Measurements from ENCODE around the gene CD28. TPM values are rescaled to one million over a fixed set of nuclear protein-coding genes. Genes with fewer than 3 reads are reported as not detected.

The CD28 gene
- total and polyA plus RNA-seq, 9 of the 15 experiments (the other 6 are each of a cell fraction or from before 2014, with no cell fraction given) = 0.01 to 0.11 TPM; not detected in 7

DNA sequence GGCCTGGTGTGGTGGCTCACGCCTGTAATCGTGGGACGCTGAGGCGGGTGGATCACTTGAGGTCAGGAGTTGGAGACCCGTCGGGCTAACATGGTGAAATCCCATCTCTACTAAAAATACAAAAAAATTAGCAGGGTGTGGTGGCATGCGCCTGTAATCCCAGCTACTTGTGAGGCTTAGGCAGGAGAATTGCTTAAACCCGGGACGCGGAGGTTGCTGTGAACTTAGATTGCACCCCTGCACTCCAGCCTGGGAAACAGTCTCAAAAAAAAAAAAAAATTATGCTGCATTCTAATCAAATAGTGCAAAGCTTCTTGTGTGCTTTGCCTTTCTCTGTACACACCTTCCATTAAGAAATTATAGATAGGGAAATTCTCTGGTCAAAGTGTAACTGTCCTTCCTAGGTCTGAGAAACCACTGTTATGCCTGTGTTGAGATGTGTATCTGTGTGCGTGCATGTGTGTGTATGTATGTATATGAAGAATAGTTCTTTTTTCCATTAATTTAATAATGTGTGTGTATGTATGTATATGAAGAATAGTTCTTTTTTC lies 2.5 kb downstream of the CD28 start (continued):
- TF ChIP-seq CCNT2 (IDR thresholded peaks at IDR 0.05; ENCODE audit: borderline replicate concordance, extremely low read depth, insufficient read length, low read depth, low read length) (no peak), ZZZ3 (IDR thresholded peaks at IDR 0.05) (no peak), ZNF77 (CRISPR knock-in tag; IDR thresholded peaks at IDR 0.05) (no peak), FOSL1 (tag; conservative IDR thresholded peaks at IDR 0.05) (no peak), GATAD2A (IDR thresholded peaks at IDR 0.05) (no peak), CBX2 (IDR thresholded peaks at IDR 0.05; ENCODE audit: insufficient read depth, low read length, poor library complexity, severe bottlenecking) (no peak)

DNA sequence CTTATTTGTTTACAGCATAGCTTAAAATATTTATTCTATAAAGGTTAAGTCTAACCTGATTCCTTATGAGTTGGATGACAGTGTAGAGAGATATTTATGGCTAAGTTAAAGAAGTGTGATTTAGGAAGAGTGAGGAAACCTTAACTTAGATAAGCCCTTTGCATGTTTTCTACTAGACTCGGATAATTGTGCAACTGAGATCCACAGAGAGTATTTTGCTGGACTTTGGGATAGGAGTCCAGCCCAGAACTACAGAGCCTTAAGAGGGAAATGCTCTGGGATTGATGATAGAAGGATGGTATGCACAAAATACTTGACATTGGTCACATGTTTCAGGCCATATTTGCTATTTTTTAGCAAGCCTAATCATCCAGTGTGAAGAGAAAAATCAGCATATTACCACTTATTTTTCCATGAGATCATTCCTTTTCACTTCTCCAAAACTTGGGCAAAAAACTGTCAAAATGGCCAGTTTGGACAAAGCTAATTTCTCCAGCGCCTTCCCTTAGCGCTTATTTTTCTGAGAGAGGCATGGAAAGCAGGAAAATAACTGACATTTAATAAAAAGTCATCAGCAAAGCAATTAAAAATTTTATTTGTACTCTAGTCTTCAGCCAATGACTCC lies 3.1 kb downstream of the CD28 start:
- Histone ChIP-seq H3K36me3 (ENCODE audit: control insufficient read depth, insufficient read depth, low read length) (no peaks in the 10 kb centered on the region), H3K79me2 (ENCODE audit: control insufficient read depth, insufficient read depth, low read length) (no peaks in the 10 kb centered on the region), H3K9me3 (replicated peaks; ENCODE audit: control insufficient read depth, insufficient read depth, low read depth, low read length) (no peaks in the 10 kb centered on the region), H3K27me3 (ENCODE audit: control insufficient read depth in 2 of 2, insufficient read depth in 2 of 2, low read length in 2 of 2) (no peaks in the 10 kb centered on the region; a peak in 1 of 5 replicates), H3K9me1 (ENCODE audit: control insufficient read depth, insufficient read depth, low read length) (no peaks in the 10 kb centered on the region), H4K20me1 (replicated peaks; ENCODE audit: control insufficient read depth, insufficient read depth, low read length) (no peaks in the 10 kb centered on the region), H3K4me3 (no peak overlapping the region), H3K9ac (ENCODE audit: insufficient read depth in 1 of 2, low read depth in 2 of 2, low read length in 2 of 2) (no peak overlapping the region), H3K4me1 (replicated peaks in 1 of 2; ENCODE audit: control insufficient read depth in 2 of 2, insufficient read depth in 2 of 2, low read length in 2 of 2) (no peaks in the 10 kb centered on the region), H3K4me2 (ENCODE audit: insufficient read depth, low read length) (no peak overlapping the region), H2AFZ (ENCODE audit: low read depth, low read length) (no peak overlapping the region), H3K27ac (ENCODE audit: extremely low read depth, low read depth, low read length) (no peak overlapping the region)
- ChIA-PET POLR2A (no interaction called here), CTCF (ENCODE audit: low intra/inter-chr PET ratio) (no interaction called here)
- 0% methylated on average over 3 of the region's 3 CpGs for WGBS (ENCODE audit: insufficient coverage, low coverage, missing lambda C conversion rate)
- no TSS peak for BruUV-seq (replicated peaks)
- ATAC-seq (no peak), DNase-seq (ENCODE audit: extremely low read depth in 1 of 4, low spot score in 3 of 4) (no peak), FAIRE-seq (no peak)
- in situ Hi-C loops (cut with MboI) (no loop called here), intact Hi-C loops (cut with micrococcal nuclease) (no loop called here)
- no peak for TF ChIP-seq PTTG1 (tag; IDR thresholded peaks at IDR 0.05; ENCODE audit: low read depth)
- no peak for TF ChIP-seq SMARCA4 (IDR thresholded peaks at IDR 0.05)
- no peak for TF ChIP-seq STAT6 (CRISPR knock-in tag; IDR thresholded peaks at IDR 0.05)
- no peak for TF ChIP-seq FIP1L1 (IDR thresholded peaks at IDR 0.05; ENCODE audit: low read depth, low read length, poor library complexity, severe bottlenecking)
- no peak for TF ChIP-seq ZNF274 (IDR thresholded peaks at IDR 0.05; ENCODE audit: borderline replicate concordance, low read depth, low read length)
- no peak for TF ChIP-seq ID3 (CRISPR knock-in tag; IDR thresholded peaks at IDR 0.05)
- no peak for TF ChIP-seq ID3 (tag; IDR thresholded peaks at IDR 0.05)
- TF ChIP-seq ZKSCAN8 (CRISPR knock-in tag; IDR thresholded peaks at IDR 0.05) = no peak
- no peak for TF ChIP-seq MAFK (IDR thresholded peaks at IDR 0.05; ENCODE audit: low read length)
- no peak for TF ChIP-seq CAMTA2 (CRISPR knock-in tag; conservative IDR thresholded peaks at IDR 0.05)
- TF ChIP-seq C11orf30 (IDR thresholded peaks at IDR 0.05; ENCODE audit: low read depth) = no peak
- TF ChIP-seq ZNF212 (CRISPR knock-in tag; IDR thresholded peaks at IDR 0.05) = no peak
- no peak for TF ChIP-seq STAG1 (CRISPR knock-in tag; IDR thresholded peaks at IDR 0.05; ENCODE audit: borderline replicate concordance)
- TF ChIP-seq TARDBP (IDR thresholded peaks at IDR 0.05) = no peak
- TF ChIP-seq NCOR1 (IDR thresholded peaks at IDR 0.05) = no peak
- no peak for TF ChIP-seq MED1 (CRISPR knock-in tag; IDR thresholded peaks at IDR 0.05; ENCODE audit: borderline replicate concordance)

All from K562 (cell line).